ENCODE results near the gene ZNHIT6. TPM values are rescaled to one million over a fixed set of nuclear protein-coding genes. Genes with fewer than 3 reads are reported as not detected.

Gene ZNHIT6
- total RNA-seq, 3 donors from 2014 or later (not counting 1 experiment from before 2014, with no cell fraction given): 14.4 to 17.3 (median 14.8) TPM

DNA sequence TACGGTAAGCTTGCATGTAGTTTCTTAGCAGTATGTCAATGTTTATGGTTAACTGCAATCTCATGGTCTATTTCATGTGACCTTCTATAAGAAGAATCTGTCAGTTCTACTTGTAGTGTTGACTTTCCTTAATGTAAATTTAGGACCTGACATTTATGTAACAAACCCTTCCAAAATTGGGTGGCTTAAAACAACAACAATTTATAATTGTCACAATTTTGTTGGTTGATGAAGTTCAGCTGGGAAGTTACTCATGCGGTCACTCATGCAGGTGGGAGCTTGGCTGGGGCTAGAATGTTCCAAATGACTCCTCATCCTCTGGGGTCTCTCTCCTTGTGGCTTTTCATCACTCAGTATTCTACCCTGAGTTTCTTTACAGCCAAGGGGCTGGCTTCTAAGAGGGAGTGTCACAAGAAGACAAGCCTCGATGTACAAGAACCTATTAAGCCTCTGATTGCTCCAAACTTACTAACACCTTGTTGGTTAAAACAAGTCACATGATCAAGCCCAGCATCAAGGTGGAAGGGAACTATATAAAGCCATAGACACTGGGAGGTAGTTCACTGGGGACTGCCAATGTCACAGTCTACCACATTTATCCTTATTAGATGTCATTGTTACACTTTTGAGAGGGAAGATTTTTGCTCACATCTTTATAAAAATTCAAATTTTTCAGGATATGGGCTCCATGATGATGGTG is 103.8 kb downstream of the ZNHIT6 start:
- H3K27ac ChIP-seq (ENCODE audit: low read length): no peak overlapping the region
- Mint-ChIP-seq H3K4me3 (no peak overlapping the region), H3K4me1 (no peaks in the 10 kb centered on the region), H3K9me3 (peaks cover 0 to 4% of the 10 kb centered on the region in 2 donors), H3K27me3 (ENCODE audit: low read depth in 2 of 2) (no peaks in the 10 kb centered on the region), H3K27ac (no peak overlapping the region), H3K36me3 (no peaks in the 10 kb centered on the region)
- DNase-seq (no peak), ATAC-seq (no peak)
- WGBS (ENCODE audit: insufficient coverage): 88% methylated on average over 2 of the region's 3 CpGs
- no peaks in the 10 kb centered on the region for H3K36me3 ChIP-seq (ENCODE audit: control insufficient read depth, insufficient read depth, low read length)
- no peaks in the 10 kb centered on the region for H3K4me1 ChIP-seq (ENCODE audit: control insufficient read depth, insufficient read depth, low read length)
- no peaks in the 10 kb centered on the region for H3K27me3 ChIP-seq (ENCODE audit: control insufficient read depth, insufficient read depth, low read length)
- TF ChIP-seq CTCF (IDR thresholded peaks at IDR 0.05): no peak
- no peaks in the 10 kb centered on the region for H3K9me3 ChIP-seq (ENCODE audit: control insufficient read depth, insufficient read depth, low read length)
- intact Hi-C loops (cut with micrococcal nuclease): no loop called here
- H3K4me3 ChIP-seq (ENCODE audit: low read length): no peak overlapping the region

GRCh38 chr1:85603086-85603880 is 105.0 kb downstream of the ZNHIT6 start:
- intact Hi-C loops (cut with micrococcal nuclease): no loop called here
- Mint-ChIP-seq H3K27me3 (ENCODE audit: low read depth in 2 of 2) (no peaks in the 10 kb centered on the region), H3K9me3 (peaks cover 0 to 6% of the 10 kb centered on the region in 2 donors), H3K4me1 (no peaks in the 10 kb centered on the region), H3K36me3 (no peaks in the 10 kb centered on the region), H3K27ac (no peak overlapping the region), H3K4me3 (no peak overlapping the region)
- Histone ChIP-seq H3K4me3 (ENCODE audit: low read length) (no peak overlapping the region), H3K36me3 (ENCODE audit: control insufficient read depth, insufficient read depth, low read length) (no peaks in the 10 kb centered on the region), H3K4me1 (ENCODE audit: control insufficient read depth, insufficient read depth, low read length) (no peaks in the 10 kb centered on the region), H3K27me3 (ENCODE audit: control insufficient read depth, insufficient read depth, low read length) (no peaks in the 10 kb centered on the region), H3K9me3 (ENCODE audit: control insufficient read depth, insufficient read depth, low read length) (no peaks in the 10 kb centered on the region), H3K27ac (ENCODE audit: low read length) (no peak overlapping the region)
- ATAC-seq (no peak), DNase-seq (no peak)
- no peak for TF ChIP-seq CTCF (IDR thresholded peaks at IDR 0.05)
- 88% methylated on average over 7 of the region's 7 CpGs for WGBS (ENCODE audit: insufficient coverage)

GRCh38 chr1:85602571-85602970 is 105.7 kb downstream of the ZNHIT6 start:
- WGBS (ENCODE audit: insufficient coverage): 91% methylated on average over 4 of the region's 4 CpGs
- H3K9me3 ChIP-seq (ENCODE audit: control insufficient read depth, insufficient read depth, low read length): no peaks in the 10 kb centered on the region
- H3K27me3 Mint-ChIP-seq (ENCODE audit: low read depth in 2 of 2): no peaks in the 10 kb centered on the region
- H3K27ac Mint-ChIP-seq: no peak overlapping the region
- H3K36me3 Mint-ChIP-seq: no peaks in the 10 kb centered on the region
- H3K27me3 ChIP-seq (ENCODE audit: control insufficient read depth, insufficient read depth, low read length): no peaks in the 10 kb centered on the region
- H3K4me3 ChIP-seq (ENCODE audit: low read length): no peak overlapping the region
- no peak for TF ChIP-seq CTCF (IDR thresholded peaks at IDR 0.05)
- intact Hi-C loops (cut with micrococcal nuclease): no loop called here
- no peaks in the 10 kb centered on the region for H3K4me1 Mint-ChIP-seq
- H3K4me1 ChIP-seq (ENCODE audit: control insufficient read depth, insufficient read depth, low read length): no peaks in the 10 kb centered on the region
- H3K4me3 Mint-ChIP-seq: no peak overlapping the region
- no peak overlapping the region for H3K27ac ChIP-seq (ENCODE audit: low read length)
- no peak for DNase-seq
- peaks cover 0 to 4% of the 10 kb centered on the region in 2 donors for H3K9me3 Mint-ChIP-seq
- no peak for ATAC-seq
- H3K36me3 ChIP-seq (ENCODE audit: control insufficient read depth, insufficient read depth, low read length): no peaks in the 10 kb centered on the region

Measured in natural killer cell (primary cell).